Measurements from ENCODE around the gene NTHL1. TPM values are rescaled to one million over a fixed set of nuclear protein-coding genes. Genes with fewer than 3 reads are reported as not detected.

NTHL1 gene
- total and polyA plus RNA-seq, 2 of the 13 experiments (the other 11 are each of a cell fraction or from before 2014, with no cell fraction given), result 47.5 to 64.9 TPM

GRCh38 chr16:2023092-2024031 is 24.3 kb downstream of the NTHL1 start (continued):
- TF ChIP-seq ZGPAT (CRISPR knock-in tag; IDR thresholded peaks at IDR 0.05) (peak; percentile 65), KAT7 (CRISPR knock-in tag; IDR thresholded peaks at IDR 0.05; ENCODE audit: borderline replicate concordance) (no peak), ZNF580 (CRISPR knock-in tag; IDR thresholded peaks at IDR 0.05; ENCODE audit: borderline replicate concordance, low read depth) (peak; percentile 41; the same call in 1 of the 2 replicates), FOXC1 (CRISPR knock-in tag; IDR thresholded peaks at IDR 0.05; ENCODE audit: borderline replicate concordance) (peak; percentile 81; the same call in 1 of the 2 replicates), YY1 (IDR thresholded peaks at IDR 0.05; ENCODE audit: insufficient read depth, insufficient replicate concordance, low read depth, low read length) (peak; percentile 31), DNMT3B (CRISPR knock-in tag; conservative IDR thresholded peaks at IDR 0.05) (0 out of 2 replicates have a peak, but pooled peaks have one; percentile 29), ZBTB38 (CRISPR knock-in tag; IDR thresholded peaks at IDR 0.05) (peak; percentile 79), ZNF331 (CRISPR knock-in tag; IDR thresholded peaks at IDR 0.05) (0 out of 2 replicates have a peak, but pooled peaks have one; percentile 17), FOXO1 (CRISPR knock-in tag; IDR thresholded peaks at IDR 0.05) (peak; percentile 52; the same call in 1 of the 2 replicates), KAT2B (IDR thresholded peaks at IDR 0.05; ENCODE audit: borderline replicate concordance, low read depth, low read length) (no peak), HNRNPLL (IDR thresholded peaks at IDR 0.05; ENCODE audit: low read depth, low read length, poor library complexity, severe bottlenecking) (peak; percentile 49), MAFK (conservative IDR thresholded peaks at IDR 0.05 in 1 of 2, IDR thresholded peaks at IDR 0.05 in 1 of 2; ENCODE audit: low read length in 2 of 2) (no peak), ZNF274 (CRISPR knock-in tag; IDR thresholded peaks at IDR 0.05) (0 out of 2 replicates have a peak, but pooled peaks have one; percentile 33), PRDM15 (CRISPR knock-in tag; IDR thresholded peaks at IDR 0.05) (peak; percentile 62), ZNF562 (CRISPR knock-in tag; IDR thresholded peaks at IDR 0.05; ENCODE audit: borderline replicate concordance) (no peak), ZNF782 (CRISPR knock-in tag; IDR thresholded peaks at IDR 0.05; ENCODE audit: borderline replicate concordance) (no peak), ZNF18 (CRISPR knock-in tag; IDR thresholded peaks at IDR 0.05; ENCODE audit: insufficient replicate concordance) (peak; percentile 72), TEAD3 (CRISPR knock-in tag; optimal IDR thresholded peaks at IDR 0.05; ENCODE audit: borderline replicate concordance) (peak; percentile 68), ZNF576 (CRISPR knock-in tag; IDR thresholded peaks at IDR 0.05) (0 out of 2 replicates have a peak, but pooled peaks have one; percentile 9), FOXA3 (CRISPR knock-in tag; IDR thresholded peaks at IDR 0.05) (peak; percentile 52), ZNF672 (CRISPR knock-in tag; IDR thresholded peaks at IDR 0.05) (no peak)
